HG02623 (cell line): ENCODE data around the gene PTF1A.

Experiments
- ATAC-seq: cut with Tn5 transposase; IDR thresholded peaks from one replicate; pipeline ENCODE4 v1.9.1; 2021; ENCODE audit warnings: moderate library complexity; ENCODE audit not compliant: unreplicated experiment

PTF1A gene, protein sequence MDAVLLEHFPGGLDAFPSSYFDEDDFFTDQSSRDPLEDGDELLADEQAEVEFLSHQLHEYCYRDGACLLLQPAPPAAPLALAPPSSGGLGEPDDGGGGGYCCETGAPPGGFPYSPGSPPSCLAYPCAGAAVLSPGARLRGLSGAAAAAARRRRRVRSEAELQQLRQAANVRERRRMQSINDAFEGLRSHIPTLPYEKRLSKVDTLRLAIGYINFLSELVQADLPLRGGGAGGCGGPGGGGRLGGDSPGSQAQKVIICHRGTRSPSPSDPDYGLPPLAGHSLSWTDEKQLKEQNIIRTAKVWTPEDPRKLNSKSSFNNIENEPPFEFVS

DNA sequence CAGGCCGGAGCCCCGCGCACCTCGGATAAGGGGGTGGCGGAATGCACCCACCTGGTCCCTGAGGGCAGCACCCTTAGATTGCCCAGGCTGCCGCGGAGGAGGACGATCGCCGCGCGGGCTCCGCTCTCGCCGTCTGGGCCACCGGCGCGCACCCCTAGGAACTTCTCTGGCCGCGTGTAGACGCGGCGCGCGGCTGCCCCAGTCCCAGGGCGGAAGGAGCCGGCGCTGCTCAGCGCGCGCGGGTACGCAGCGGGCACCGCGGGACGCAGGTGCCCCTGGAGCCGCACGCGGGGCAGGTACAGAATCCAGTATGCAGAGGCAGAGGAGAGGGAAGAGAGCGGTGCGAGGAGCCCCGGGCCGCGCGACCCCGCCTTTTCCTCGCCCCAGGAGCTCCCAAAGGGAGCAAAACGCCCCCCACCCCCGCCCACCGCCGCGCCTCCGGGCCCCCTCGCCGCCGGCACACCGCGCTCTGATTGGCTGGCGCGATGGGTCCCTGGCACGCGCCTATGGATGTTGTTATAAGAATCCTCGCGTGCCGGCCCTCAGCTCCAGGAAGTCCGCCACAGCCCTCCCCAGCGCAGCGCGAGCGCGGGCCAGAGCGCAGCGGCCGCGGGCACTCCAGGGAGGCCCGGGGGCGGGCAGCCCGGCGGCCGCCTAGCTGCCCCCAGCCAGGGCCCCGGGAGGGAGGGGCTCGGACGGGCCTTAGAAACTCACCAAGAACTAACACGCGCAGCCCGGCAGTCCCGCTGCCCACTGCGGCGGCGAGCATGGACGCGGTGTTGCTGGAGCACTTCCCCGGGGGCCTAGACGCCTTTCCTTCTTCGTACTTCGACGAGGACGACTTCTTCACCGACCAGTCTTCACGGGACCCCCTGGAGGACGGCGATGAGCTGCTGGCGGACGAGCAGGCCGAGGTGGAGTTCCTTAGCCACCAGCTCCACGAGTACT is at the start of gene PTF1A:
Gene PTF1A (plus strand): TSS at position 549 of the 948 bp plus-strand sequence. CDS start 219 bp downstream, at position 768.
- no peak for ATAC-seq

DNA sequence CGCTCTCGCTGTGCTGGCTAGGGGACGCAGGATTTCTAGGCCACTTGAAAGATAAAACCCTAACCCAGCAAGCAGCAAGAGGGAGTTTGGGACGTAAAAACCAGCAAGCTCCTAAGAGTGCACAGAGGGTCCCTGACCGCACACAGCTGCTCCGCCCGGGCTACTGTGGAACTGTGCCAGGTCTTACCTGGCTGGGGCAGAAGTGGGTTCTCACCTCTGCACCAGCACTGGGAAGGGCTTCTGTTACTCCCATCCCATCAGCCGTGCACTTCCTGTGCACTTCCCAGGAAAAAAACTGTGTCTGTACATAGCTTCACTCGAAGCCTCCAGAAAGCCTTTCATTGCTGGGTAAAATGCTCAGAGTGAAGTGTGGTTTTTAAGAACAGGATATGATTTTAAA is 45.9 kb upstream of the PTF1A start:
- no peak for ATAC-seq

DNA sequence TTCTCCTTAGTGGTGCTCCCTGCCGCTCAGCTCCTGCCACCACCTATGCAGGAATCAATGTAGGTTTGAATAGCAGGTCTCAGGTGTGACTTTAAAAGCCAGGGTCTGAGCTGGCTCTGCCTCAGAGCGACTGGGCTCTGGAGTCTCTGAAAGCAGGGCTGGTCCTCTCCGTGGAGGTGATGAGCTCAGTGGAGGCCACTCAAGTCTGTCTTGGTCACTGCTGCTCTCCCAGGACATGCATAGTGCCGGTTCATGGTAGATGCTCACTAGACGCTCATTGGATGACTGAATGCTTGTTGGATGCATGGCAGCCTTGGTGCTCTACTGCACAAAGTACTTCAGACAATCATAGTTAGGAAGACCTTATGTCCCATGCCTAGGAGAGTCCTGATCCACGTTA is 45.1 kb upstream of the PTF1A start:
- no peak for ATAC-seq

DNA sequence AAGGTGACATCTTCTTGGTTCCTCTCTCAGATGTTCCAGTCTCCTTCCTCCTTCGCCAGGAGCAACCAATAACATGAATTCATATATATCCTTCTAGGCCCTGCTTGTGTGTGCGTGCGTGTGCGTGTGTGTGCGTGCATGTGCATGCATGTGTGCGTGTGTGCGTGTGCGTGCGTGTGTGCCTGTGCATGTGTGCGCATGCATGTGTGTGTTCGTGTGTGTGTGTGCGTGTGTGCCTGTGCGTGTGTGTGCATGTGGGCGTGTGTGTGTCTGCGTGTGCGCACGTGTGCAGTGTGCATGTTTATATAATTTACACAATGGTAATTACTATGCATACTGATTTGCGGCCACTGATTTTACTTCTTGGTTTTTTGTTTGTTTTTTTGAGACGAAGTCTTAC is 43.9 kb upstream of the PTF1A start:
- no peak for ATAC-seq

DNA sequence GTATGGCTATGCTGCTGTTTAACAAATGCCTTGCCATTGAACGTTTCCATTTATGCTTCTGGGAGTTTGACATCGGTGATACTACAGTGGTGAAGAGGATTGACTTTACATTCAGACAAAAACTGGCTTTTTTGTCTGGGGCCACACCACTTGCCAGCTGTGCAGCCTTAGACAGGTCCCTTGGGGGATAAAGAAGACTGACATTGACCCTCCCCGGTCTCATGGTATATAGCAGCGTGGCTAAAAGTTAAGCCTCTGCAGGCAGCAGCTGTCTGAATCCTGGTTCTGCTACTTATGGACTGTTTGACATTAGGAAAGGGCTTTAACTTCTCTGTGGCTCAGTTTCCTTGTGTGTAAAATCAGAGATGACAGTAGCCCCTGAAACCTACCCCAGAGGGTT is 42.0 kb upstream of the PTF1A start:
- ATAC-seq: no peak

DNA sequence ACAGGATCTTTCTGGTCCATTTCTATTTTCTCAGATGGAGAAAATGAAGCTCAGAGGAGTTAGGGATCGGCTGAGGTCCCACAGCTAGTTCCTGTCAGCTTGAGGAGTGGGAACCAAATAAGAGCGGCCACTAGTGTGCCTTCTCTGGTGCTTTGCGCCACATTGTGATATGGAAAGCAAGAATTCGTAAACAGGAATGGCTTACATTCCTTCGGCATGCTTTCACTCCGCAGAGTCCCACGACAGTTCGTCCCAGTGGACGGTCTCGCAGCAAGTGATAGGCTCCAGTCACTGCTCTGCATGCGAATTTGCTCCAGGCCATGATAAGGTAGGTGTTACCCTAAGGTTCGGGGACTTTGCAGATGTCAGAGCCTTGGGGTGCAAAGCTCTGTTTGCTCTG is 41.5 kb upstream of the PTF1A start:
- ATAC-seq: no peak

DNA sequence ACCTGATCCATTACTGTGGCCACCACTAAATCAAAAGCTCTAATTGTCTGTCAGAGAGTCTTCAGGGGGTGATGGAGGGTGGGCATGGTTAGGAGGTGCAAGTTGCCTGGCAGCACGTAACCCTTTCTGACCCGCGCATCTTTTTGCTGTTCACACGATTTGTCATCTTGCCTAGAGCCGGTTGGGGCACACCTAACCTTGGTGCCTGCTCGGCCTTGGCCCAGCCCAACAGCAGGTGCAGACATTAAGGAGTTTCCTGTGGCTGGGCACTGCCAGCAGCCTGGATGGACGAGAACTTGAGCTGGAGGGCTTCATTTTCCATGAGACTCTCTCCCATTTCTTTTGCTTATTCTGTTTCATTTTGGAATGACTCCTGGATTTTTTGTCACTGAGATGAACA is 41.0 kb upstream of the PTF1A start:
- no peak for ATAC-seq

DNA sequence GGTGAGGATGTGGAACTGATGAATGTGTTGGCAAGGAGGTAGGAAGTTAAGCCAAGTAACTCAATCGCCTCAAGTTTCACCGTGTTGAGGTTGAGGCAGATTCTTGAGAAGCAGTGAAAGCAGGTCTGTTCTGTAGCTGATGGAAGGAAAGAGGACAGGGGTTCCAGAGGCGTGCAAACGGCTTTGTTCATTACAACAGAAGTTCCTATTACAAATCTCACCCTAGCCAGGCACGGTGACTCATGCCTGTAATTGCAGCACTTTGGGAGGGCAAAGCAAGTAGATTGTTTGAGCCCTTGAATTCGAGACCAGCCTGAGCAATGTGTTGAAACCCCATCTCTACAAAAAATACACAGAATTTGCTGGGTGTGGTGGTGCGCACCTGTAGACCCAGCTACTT is 36.9 kb upstream of the PTF1A start:
- ATAC-seq: no peak

DNA sequence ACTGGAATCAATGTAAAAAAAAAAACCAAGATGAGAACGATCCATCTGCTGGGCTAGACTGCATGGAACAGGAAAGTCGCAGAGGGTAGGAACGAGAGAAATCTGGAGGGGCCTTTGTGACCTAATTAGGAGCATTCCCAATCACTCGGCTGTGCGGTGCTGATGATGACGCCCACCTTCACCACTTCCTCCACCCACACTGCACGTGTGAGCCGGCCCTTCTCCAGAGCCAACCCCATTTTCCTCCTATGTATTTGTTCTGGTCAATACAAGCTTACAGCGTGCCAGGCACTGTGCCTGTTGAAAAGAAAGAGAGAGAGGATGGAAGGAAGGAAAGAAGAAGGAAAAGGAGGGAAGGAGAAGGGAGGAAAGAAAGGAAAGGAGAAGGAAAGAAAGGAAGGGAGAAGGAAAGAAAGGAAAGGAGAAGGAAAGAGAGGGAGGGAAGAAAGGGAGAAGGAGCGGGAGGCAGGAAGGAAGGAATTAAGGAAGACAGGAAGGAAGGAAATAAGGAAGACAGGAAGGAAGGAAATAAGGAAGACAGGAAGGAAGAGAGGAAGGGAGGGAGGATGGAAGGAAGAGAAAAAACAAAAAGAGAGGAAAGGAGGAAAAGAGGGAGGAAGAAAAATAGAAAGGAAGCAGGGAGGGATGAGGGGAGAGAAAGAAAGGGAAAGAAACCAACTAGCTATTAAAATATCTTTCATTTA is 35.5 kb upstream of the PTF1A start:
- no peak for ATAC-seq

DNA sequence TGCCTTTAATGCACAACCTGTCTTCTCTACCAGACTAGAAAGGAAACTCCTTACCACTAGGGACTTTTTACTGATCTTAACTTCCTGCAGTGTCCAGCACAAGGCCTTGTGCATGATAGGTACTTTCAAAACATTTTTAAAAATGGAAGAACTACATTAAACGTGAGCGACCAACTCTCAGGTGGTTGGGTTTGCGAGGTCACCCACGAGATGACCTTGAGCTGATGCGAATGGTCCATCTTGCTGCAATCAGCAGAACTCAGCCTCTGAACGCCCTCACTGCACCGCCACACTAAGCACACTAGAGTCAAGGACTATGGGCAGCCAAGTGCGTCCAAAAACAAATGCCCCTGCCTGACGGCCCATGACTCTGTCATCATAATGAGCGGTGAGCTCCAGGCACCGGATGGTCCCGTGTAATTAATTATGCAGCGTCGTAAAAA is 34.9 kb upstream of the PTF1A start:
- ATAC-seq: peak; percentile 56

DNA sequence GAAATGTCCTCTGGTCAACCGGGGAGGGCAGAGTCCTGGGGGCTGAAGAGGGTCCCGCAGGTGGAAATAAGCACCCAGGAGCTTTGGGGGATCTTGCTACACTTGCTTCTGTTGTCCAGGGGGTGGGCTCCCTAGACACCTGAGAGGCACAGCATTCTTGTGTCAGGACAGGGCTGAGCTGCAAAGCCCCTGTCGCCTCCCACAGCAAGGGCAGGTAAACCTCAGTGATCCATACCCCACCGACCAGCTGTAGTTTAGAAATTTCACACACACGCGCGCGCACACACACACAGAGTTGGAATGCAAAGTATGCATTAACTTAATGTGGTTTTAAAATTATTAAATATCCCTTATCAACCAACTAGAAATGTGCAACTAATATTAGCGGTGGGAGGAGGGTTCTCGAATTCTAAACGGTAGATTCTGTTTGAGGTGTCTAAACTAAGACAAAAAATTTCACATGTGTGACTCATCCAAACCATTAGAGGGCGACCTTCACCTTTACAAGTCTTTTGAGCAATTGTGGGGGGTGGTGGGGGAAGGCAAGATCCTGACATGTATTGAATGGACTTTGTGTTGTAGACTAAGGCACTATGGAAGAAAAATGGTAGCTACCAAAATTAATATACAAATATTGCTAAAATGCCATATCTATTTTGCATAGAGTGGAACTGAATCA is 34.3 kb upstream of the PTF1A start:
- peak; percentile 49 for ATAC-seq

DNA sequence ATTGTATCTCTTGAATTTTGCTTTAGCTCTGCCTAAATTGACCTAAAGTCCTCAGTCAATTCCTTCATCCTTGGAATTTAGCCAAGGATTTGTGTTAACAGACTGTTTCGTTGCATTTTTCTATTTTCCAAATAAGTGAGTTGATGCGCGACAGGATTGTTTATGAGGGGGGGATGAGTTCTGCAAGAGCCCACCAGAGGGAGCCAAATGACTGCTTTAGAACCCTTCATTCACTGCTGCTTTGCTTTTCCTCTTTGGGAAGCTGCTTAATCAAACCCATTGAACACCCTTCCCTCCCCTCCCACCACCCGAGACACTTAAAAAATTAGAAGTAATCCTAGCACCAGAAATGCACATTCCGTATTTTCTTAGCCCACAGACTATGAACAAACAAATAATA is 33.7 kb upstream of the PTF1A start:
- ATAC-seq: peak; percentile 68

DNA sequence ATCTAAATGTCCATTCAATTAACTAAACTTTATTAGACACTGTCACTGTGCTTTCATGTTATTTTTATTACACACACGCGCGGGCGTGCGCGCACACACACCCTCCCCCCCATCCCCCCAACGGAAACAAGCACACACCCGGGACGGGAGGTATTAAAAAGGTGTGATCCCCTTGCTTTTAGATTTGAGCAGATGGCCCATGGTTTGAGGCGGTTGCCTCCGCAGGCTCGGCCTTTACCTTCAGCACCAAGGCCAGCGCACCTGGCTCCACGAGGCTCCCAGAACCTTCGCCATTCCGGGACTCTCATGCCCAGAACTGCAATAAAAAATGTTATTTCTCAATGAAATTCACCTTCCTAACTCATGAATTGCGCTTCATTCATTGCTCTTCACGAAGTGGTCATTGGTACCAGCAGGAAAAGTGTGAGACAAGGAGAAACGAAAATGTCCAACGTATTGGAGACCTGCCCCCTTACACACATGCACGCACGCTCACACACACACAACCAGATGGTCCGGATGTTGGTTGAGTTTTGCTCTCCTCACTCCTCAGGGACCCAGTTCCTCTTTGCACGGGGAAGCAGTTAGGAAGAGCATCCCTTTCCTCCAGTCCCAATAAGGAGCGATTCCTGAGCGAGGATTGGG is 20.8 kb upstream of the PTF1A start:
- ATAC-seq: no peak

DNA sequence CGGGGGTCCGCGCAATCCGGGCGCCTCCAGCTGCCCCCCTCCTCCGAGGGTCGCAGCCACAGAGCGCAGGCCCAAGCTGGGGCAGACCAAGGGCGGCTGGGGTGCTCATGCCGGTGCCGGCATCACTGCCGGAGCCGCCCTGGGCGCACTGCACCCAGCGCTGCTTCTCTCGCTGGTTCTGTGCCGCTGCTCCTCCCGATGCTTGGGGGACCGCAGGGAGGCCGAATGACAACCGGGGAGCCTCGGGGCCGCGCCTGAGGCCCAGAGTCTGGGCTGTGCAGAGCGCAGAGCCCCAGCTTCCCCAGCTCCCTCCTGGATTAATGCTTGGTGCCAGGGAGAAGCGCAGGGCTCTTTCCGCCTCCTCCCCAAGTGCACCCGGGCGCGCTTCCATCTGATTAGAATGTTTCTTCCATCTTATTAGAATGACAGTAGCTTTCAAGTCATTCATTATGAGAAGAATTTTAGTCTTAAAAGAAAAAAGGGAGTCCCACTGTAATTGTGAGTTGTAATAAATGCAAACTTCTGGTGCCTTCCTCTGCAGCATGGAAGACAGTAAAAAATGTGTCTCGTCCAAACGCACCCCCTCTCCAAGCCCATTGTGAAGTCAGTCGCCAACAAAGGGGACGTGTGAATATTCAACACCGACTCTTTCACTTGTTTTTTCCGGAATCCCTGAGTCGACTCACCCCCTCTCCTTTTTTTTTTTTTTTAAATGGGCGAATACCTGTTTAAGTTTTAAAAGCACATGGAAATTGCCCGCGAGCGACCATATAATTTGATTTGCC is 19.5 kb upstream of the PTF1A start:
- ATAC-seq: no peak

DNA sequence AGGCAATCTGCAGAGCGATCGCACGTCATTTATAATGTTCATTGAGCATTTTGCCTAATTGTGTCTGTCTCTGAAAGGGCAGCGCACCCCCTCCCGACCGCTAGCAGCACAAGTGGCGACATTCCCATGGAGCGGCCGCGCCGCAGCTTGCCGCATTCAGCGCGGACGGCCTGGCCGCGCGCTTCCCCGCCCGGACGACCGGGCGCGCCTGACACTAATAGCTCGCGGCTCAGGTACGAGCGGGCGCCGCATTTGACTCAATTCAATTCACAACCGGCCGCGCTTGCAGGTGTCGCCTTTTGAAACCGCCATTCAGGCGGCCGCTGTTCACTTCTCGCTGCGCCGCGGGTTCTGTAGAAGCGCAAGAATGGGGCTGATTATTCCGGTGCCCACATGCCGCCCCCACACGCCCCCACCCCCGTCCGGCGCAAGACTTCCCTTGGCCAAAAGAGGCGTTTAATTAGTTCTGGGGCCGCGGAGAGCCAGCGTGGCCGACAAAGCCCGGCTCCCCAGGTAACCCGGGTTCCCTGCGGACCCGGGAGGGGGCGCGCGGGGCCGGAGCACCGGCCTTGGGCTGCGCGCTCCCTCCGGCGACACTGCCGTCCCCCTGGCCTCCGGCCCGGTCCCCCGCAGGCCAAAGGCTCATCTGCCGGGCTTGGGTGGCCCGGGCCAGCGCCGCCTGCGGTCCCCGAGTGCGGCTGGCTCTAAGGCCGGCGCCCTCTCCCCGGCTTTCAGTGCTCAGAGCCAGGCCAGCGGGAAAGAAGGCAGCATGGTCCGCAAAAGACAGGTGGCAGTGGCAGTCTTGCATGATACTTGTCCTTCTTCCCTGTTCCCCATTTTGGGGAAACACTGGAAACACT is 18.7 kb upstream of the PTF1A start:
- ATAC-seq: no peak

DNA sequence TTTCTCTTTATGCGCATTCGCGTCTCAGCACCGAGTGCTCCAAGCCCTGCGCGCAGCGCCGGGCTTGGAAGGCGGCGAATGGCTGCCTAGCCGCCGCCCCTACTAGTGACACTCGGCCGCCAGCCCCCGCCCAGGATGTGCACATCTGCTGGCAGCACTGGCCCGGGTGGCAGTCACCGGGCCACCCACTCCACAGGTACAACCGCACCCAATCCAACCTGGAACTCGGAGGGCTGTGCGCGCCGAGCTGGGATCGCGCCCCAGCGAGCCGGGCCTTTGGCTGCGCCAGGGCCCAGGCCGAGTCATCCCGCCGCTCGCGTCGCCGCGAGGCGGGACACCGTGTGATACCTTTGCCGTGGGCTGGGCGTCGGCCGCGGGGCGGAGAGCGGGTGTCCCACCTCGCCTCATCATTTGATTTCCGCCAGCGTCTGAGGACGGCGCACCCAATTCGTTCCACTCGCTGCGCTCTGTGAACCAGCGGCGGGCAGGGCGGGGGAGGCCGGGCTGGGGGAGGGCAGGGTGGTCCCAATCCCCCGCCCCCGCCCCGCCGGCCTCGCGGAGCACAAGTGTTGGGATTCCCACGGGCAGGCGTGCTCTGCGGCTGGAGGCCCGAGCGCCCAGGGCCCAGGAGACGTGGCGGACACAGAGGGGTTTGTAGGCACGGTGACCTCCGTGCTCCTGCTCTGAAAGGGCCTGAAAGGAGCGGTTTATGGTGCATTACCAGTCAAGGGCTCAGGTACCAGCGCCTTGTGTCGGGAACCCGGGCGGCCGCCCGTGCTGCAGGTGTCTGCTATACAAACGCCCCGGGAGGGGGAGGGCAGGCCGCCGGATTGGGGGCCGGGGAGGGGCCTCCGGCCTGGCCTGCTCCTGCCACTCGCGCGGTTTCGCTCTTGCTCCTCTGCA is 17.8 kb upstream of the PTF1A start:
- no peak for ATAC-seq

DNA sequence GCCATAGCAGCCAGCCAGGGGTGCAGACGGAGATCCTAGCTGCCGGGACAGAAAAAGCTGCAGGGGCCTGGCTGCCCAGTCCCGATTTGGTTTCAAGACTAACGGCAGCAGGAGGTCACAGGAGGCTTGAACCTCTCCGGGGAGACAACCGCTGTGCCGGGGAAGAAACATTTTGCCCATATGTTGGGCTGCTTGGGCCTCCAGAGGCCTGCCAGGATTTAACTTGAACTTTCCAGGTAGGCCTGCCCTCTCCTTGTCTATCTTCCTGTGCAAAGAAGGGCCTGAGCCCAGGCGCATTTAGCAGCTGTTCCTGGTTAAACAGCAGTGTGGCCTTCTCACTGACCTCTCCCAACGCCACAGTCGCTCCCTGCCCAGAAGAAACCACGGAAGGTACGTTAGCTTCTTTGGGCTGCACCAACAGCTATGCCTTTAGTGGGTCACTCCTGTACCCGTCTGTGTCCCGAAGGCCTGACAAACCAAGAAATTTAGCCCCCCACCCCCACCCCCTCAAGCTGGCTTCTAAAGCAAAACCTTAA is 17.1 kb upstream of the PTF1A start:
- ATAC-seq: no peak
